Gastroesophageal sphincter (tissue), 3 donors: ENCODE measurements around the gene CHST3.

Source experiments
- CTCF ChIP-seq, 4 experiments: fragments of 200-600 bp in 2 of 4; fragments of 450-650 bp in 2 of 4; sonication (generic) in 1 of 4; IDR thresholded peaks; one replicate each; pipeline ENCODE4 v1.5.1; 2017 to 2019; ENCODE audit warnings: antibody characterized with exemption in 4 of 4, mild to moderate bottlenecking in 2 of 4, moderate library complexity in 2 of 4
- POLR2A ChIP-seq, 2 donors: fragments of 450-650 bp; IDR thresholded peaks; one replicate each; pipeline ENCODE4 v1.6.1; 2017; ENCODE audit warnings: antibody characterized with exemption in 2 of 2, mild to moderate bottlenecking in 2 of 2, moderate library complexity in 1 of 2

- TF ChIP-seq CTCF (IDR thresholded peaks at IDR 0.05) (no peak), POLR2A (IDR thresholded peaks at IDR 0.05) (no peak)
Measured at GRCh38 chr10:71974489-71975021, 10.4 kb downstream of the CHST3 start.
